Upper lobe of left lung (tissue), 6 donors: ENCODE data around the gene LAMA2. TPM values are rescaled to one million over a fixed set of nuclear protein-coding genes. Genes with fewer than 3 reads are reported as not detected.
"Not testable (repeated sequence)": the region's sequence is repeated elsewhere in the genome, so short reads cannot be mapped to it uniquely, and the experiment has no call there.

Experiments
- ATAC-seq, 2 donors: fragments of 200-7000 bp; cut with Tn5 transposase; one replicate each; pipeline ENCODE4 v1.9.1; 2022; ENCODE audit warnings: mild to moderate bottlenecking in 2 of 2, moderate library complexity in 2 of 2; ENCODE audit not compliant: low FRiP score in 2 of 2
- DNase-seq, 2 donors: peaks; one replicate each; pipeline ENCODE4 v3.0.0-alpha.2; 2019 to 2020
- H3K27ac ChIP-seq, 4 donors: fragments of 200-600 bp; sonication (generic); one replicate each; pipeline ENCODE4 v1.5.1; 2016 to 2019
- H3K27me3 ChIP-seq, 4 donors: fragments of 200-600 bp; sonication (generic); one replicate each; pipeline ENCODE4 v1.5.1; 2017 to 2019
- H3K36me3 ChIP-seq, 4 donors: fragments of 200-600 bp; sonication (generic); one replicate each; pipeline ENCODE4 v1.5.1; 2016 to 2019
- H3K4me1 ChIP-seq, 4 donors: fragments of 200-600 bp; sonication (generic); one replicate each; pipeline ENCODE4 v1.5.1; 2018 to 2019
- H3K4me3 ChIP-seq, 4 donors: fragments of 200-600 bp; sonication (generic); one replicate each; pipeline ENCODE4 v1.5.1; 2017 to 2019; ENCODE audit warnings: mild to moderate bottlenecking in 2 of 4, moderate library complexity in 1 of 4
- H3K9me3 ChIP-seq, 4 donors: fragments of 200-600 bp; sonication (generic); one replicate each; pipeline ENCODE4 v1.5.1; 2018 to 2019
- EP300 ChIP-seq, 4 donors: sonication (generic); formaldehyde crosslinking; IDR thresholded peaks; one replicate each; pipeline ENCODE4 v1.5.1; 2017; ENCODE audit warnings: antibody characterized with exemption in 4 of 4, control low read depth in 2 of 4
- POLR2A ChIP-seq, 4 donors: fragments of 450-650 bp; IDR thresholded peaks; one replicate each; pipeline ENCODE4 v1.5.1; 2016 to 2017; ENCODE audit warnings: antibody characterized with exemption in 4 of 4, mild to moderate bottlenecking in 2 of 4
- POLR2AphosphoS5 ChIP-seq, 2 donors: sonication (generic); formaldehyde crosslinking; IDR thresholded peaks; one replicate each; pipeline ENCODE4 v1.5.1; 2017; ENCODE audit warnings: antibody characterized with exemption in 2 of 2
- WGBS, 2 donors: methylation state at CpG; one replicate each; pipeline ENCODE4 v1.1.5; 2017 to 2018; 5-methylcytosine and 5-hydroxymethylcytosine counted together
- total RNA-seq, 6 donors: library from RNA; depleted of rRNA in 4 of 6; stranded (reverse); fragments of >200 nt in 4 of 6; gene quantifications; one replicate each; pipeline versions ENCODE4 v1.1.0 to v1.2.1, GENCODE V29; 2016 to 2021
- TF ChIP-seq, protein P1 (sequence below), 6 experiments: fragments of 450-650 bp in 4 of 6; fragments of 200-600 bp in 2 of 6; sonication (generic) in 2 of 6; IDR thresholded peaks; one replicate each; pipeline ENCODE4 v1.5.1; 2016 to 2019; ENCODE audit warnings: antibody characterized with exemption in 6 of 6
- donor health status: DM: no; HTN: no; CAD: no; lungs with moderate emphysema.
- donor health status: DM: no; HTN: yes; CAD: no; lungs with severe emphysema.

Gene LAMA2
- total RNA-seq, 6 donors from 2014 or later, result 41.9 to 82.8 (median 62.4) TPM

DNA sequence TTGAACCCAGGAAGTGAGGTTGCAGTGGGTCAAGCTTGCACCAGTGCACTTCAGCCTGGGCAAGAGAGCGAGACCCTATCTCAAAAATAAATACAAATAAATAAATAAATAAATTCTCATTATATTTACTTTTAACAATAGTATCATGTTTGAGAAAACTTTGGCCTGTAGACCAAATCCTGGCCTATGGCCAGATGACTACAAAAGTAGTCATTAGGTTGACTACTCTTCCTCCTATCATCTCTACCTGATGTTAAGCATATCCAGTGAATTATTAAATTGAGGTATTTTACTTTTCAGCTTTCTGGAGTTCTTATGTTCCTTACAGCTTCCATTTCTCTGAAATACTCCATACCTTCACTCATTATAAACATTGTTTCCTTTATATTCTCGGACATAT, 280.6 kb downstream of the LAMA2 start:
- Histone ChIP-seq H3K4me1 (no peaks in the 10 kb centered on the region), H3K27ac (no peak overlapping the region), H3K9me3 (no peaks in the 10 kb centered on the region), H3K27me3 (no peaks in the 10 kb centered on the region), H3K4me3 (no peak overlapping the region), H3K36me3 (no peaks in the 10 kb centered on the region)
- TF ChIP-seq EP300 (IDR thresholded peaks at IDR 0.05), result no peak
- TF ChIP-seq, protein P1, sequence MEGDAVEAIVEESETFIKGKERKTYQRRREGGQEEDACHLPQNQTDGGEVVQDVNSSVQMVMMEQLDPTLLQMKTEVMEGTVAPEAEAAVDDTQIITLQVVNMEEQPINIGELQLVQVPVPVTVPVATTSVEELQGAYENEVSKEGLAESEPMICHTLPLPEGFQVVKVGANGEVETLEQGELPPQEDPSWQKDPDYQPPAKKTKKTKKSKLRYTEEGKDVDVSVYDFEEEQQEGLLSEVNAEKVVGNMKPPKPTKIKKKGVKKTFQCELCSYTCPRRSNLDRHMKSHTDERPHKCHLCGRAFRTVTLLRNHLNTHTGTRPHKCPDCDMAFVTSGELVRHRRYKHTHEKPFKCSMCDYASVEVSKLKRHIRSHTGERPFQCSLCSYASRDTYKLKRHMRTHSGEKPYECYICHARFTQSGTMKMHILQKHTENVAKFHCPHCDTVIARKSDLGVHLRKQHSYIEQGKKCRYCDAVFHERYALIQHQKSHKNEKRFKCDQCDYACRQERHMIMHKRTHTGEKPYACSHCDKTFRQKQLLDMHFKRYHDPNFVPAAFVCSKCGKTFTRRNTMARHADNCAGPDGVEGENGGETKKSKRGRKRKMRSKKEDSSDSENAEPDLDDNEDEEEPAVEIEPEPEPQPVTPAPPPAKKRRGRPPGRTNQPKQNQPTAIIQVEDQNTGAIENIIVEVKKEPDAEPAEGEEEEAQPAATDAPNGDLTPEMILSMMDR (IDR thresholded peaks at IDR 0.05), result no peak
- no peak for TF ChIP-seq POLR2A (IDR thresholded peaks at IDR 0.05)
- TF ChIP-seq POLR2AphosphoS5 (IDR thresholded peaks at IDR 0.05), result no peak
- DNase-seq (no peak), ATAC-seq (no peak)
- 83 to 84% methylated on average over 2 of the region's 2 CpGs for WGBS, 2 donors

DNA sequence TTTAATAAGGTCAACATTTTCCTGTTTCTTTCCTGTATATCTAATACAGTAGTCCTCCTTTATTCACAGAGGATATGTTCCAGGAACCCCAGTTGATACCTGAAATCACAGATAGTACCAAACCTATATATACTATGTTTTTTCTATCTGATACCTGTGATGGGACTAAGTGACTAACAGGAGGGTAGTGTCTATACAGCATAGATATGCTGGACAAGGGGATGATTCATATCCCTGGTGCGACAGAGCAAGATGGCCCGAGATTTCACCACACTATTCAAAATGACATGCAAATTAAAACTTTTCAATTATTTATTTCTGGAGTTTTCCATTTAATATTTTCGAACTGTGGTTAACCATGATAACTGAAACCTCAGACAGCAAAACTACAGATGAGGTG, 281.1 kb downstream of the LAMA2 start:
- H3K4me3 ChIP-seq, result no peak overlapping the region
- no peaks in the 10 kb centered on the region for H3K4me1 ChIP-seq
- ATAC-seq (no peak), DNase-seq (no peak)
- TF ChIP-seq EP300 (IDR thresholded peaks at IDR 0.05) (no peak), POLR2AphosphoS5 (IDR thresholded peaks at IDR 0.05) (no peak), POLR2A (IDR thresholded peaks at IDR 0.05) (no peak)
- H3K27me3 ChIP-seq, result no peaks in the 10 kb centered on the region
- no peaks in the 10 kb centered on the region for H3K9me3 ChIP-seq
- WGBS, 2 donors, result 89 to 95% methylated on average over 3 of the region's 3 CpGs
- no peak overlapping the region for H3K27ac ChIP-seq
- no peaks in the 10 kb centered on the region for H3K36me3 ChIP-seq

DNA sequence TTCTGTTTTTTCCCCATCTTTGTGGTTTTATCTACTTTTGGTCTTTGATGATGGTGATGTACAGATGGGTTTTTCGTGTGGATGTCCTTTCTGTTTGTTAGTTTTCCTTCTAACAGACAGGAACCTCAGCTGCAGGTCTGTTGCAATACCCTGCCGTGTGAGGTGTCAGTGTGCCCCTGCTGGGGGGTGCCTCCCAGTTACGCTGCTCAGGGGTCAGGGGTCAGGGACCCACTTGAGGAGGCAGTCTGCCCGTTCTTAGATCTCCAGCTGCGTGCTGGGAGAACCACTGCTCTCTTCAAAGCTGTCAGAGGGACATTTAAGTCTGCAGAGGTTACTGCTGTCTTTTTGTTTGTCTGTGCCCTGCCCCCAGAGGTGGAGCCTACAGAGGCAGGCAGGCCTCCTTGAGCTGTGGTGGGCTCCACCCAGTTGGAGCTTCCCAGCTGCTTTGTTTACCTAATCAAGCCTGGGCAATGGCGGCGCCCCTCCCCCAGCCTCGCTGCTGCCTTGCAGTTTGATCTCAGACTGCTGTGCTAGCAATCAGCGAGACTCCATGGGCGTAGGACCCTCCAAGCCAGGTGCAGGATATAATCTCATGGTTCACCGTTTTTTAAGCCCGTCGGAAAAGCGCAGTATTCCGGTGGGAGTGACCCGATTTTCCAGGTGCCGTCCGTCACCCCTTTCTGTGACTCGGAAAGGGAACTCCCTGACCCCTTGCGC, 289.5 kb downstream of the LAMA2 start:
- H3K4me3 ChIP-seq, result peak overlapping the region in 2 of 4 donors; percentile 19 to 33
- H3K4me1 ChIP-seq, ATAC-seq, H3K9me3 ChIP-seq, H3K27me3 ChIP-seq, H3K36me3 ChIP-seq, H3K27ac ChIP-seq: not testable (repeated sequence)
- peak in 1 of 2 donors; percentile 74 for DNase-seq
- WGBS, 2 donors, result 56 to 58% methylated on average over 6 to 20 of the region's 20 CpGs

DNA sequence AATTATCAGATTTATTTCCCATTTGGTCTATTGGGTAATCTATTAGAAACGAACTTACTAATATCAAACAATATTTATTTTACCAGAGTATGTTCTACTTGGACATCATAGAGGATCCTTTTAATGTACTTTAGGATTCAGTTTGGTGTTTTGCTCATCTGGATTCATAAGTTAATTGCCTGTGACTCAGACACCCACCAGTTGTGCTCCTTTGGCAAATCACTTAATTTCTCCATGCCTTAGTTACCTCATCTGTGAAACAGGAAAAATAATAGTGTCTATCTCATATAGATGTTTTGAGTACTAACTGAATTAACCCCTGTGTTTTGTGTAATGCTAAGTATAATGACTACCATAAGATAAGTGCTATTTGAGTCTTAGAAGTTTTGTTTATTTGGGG, 292.1 kb downstream of the LAMA2 start:
- Histone ChIP-seq H3K4me3 (no peak overlapping the region), H3K36me3 (no peaks in the 10 kb centered on the region), H3K4me1 (no peaks in the 10 kb centered on the region), H3K27me3 (no peaks in the 10 kb centered on the region), H3K27ac (no peak overlapping the region), H3K9me3 (no peaks in the 10 kb centered on the region)
- WGBS, 2 donors, result 61 to 76% methylated on average over 1 of the region's 1 CpG
- no peak for ATAC-seq
- DNase-seq, result no peak
- TF ChIP-seq POLR2A (IDR thresholded peaks at IDR 0.05) (no peak), EP300 (IDR thresholded peaks at IDR 0.05) (no peak), POLR2AphosphoS5 (IDR thresholded peaks at IDR 0.05) (no peak)
- TF ChIP-seq, protein P1 (IDR thresholded peaks at IDR 0.05), result no peak

DNA sequence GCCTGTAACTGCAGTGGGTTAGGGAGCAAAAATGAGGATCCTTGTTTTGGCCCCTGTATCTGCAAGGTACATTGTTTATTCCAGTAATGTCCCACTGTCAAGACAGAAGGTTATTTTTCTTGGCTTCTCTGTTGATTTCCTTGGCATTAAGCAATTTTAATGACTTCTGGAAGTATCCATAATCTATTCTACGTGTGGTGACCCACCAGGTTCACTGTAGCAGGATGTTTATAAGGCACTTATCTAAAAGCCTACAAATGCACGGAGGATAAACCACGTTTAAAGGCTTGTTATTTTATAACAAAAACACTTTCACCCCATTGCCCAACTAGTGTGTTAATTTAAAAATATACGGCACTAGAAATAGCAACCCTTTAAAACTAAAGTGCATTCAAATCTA, 294.9 kb downstream of the LAMA2 start:
- 42 to 66% methylated on average over 4 of the region's 4 CpGs for WGBS, 2 donors
- TF ChIP-seq EP300 (IDR thresholded peaks at IDR 0.05) (no peak), POLR2A (IDR thresholded peaks at IDR 0.05) (no peak), POLR2AphosphoS5 (IDR thresholded peaks at IDR 0.05) (no peak)
- TF ChIP-seq, protein P1 (IDR thresholded peaks at IDR 0.05), result no peak
- Histone ChIP-seq H3K36me3 (no peaks in the 10 kb centered on the region), H3K27me3 (no peaks in the 10 kb centered on the region), H3K4me1 (no peaks in the 10 kb centered on the region), H3K4me3 (no peak overlapping the region), H3K27ac (no peak overlapping the region), H3K9me3 (no peaks in the 10 kb centered on the region)
- no peak for DNase-seq
- no peak for ATAC-seq

DNA sequence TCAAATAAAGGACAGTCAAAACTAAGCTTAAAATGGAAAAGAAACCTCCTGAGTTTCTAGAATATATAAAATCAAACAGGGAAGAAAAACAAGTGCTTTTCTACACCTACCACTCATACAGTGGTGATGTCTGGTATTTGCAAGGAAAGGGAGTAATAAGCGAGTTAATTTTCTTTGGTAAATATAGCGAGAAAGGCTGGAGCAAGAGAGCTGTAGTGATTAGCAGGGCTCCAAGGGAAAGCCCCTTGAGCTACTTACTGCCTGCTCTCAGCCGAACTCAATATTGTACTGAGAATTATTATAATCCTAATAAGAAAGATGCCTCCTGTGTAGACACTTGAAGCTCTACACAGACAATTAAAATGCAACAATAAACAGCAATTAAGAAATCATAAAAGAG, 296.3 kb downstream of the LAMA2 start:
- no peaks in the 10 kb centered on the region for H3K27me3 ChIP-seq
- H3K27ac ChIP-seq, result no peak overlapping the region
- TF ChIP-seq, protein P1 (IDR thresholded peaks at IDR 0.05), result no peak
- TF ChIP-seq POLR2AphosphoS5 (IDR thresholded peaks at IDR 0.05), result no peak
- TF ChIP-seq EP300 (IDR thresholded peaks at IDR 0.05), result no peak
- no peak for TF ChIP-seq POLR2A (IDR thresholded peaks at IDR 0.05)
- H3K4me3 ChIP-seq, result no peak overlapping the region
- H3K9me3 ChIP-seq, result no peaks in the 10 kb centered on the region
- H3K36me3 ChIP-seq, result no peaks in the 10 kb centered on the region
- ATAC-seq (no peak), DNase-seq (no peak)
- 59 to 72% methylated on average over 3 of the region's 3 CpGs for WGBS, 2 donors
- H3K4me1 ChIP-seq, result no peaks in the 10 kb centered on the region
